Hepatocyte (in vitro differentiated cells): ENCODE measurements around the gene SLC16A6. TPM values are rescaled to one million over a fixed set of nuclear protein-coding genes. Genes with fewer than 3 reads are reported as not detected.
A peak's percentile ranks its signal among the peaks of the same experiment; 100 is the strongest.

Experiments used
- DNase-seq: peaks from one replicate; pipeline ENCODE4 v3.0.0-alpha.2; 2016; ENCODE audit warnings: low spot score
- H2AFZ ChIP-seq: fragments of 200-600 bp; sonication (generic); 2 replicates; pipeline ENCODE4 v1.6.0; 2016; ENCODE audit warnings: antibody characterized with exemption, mild to moderate bottlenecking
- H3K27ac ChIP-seq: fragments of 200-600 bp; sonication (generic); 2 replicates; pipeline ENCODE4 v1.5.1; 2016; ENCODE audit warnings: mild to moderate bottlenecking
- H3K27me3 ChIP-seq: fragments of 200-600 bp; sonication (generic); 2 replicates; pipeline ENCODE4 v1.6.1; 2016
- H3K36me3 ChIP-seq: fragments of 200-600 bp; sonication (generic); replicated peaks from 2 replicates; pipeline ENCODE4 v1.5.1; 2016; ENCODE audit warnings: low read depth; ENCODE audit not compliant: insufficient read depth
- H3K4me1 ChIP-seq: fragments of 200-600 bp; sonication (generic); 2 replicates; pipeline ENCODE4 v1.5.1; 2016; ENCODE audit warnings: mild to moderate bottlenecking, moderate library complexity; ENCODE audit not compliant: insufficient read depth
- H3K4me2 ChIP-seq: fragments of 200-600 bp; sonication (generic); 2 replicates; pipeline ENCODE4 v1.6.0; 2016
- H3K4me3 ChIP-seq: fragments of 200-600 bp; sonication (generic); 2 replicates; pipeline ENCODE4 v1.5.1; 2016; ENCODE audit warnings: mild to moderate bottlenecking
- H3K79me2 ChIP-seq: fragments of 200-600 bp; sonication (generic); 2 replicates; pipeline ENCODE4 v1.6.0; 2017; ENCODE audit warnings: mild to moderate bottlenecking
- H3K9me2 ChIP-seq: fragments of 200-600 bp; sonication (generic); replicated peaks from 2 replicates; pipeline ENCODE4 v1.6.0; 2017; ENCODE audit warnings: mild to moderate bottlenecking; ENCODE audit not compliant: insufficient read depth
- H3K9me3 ChIP-seq: fragments of 200-600 bp; sonication (generic); 2 replicates; pipeline ENCODE4 v1.5.1; 2016; ENCODE audit warnings: low read depth, mild to moderate bottlenecking
- H4K20me1 ChIP-seq: fragments of 200-600 bp; sonication (generic); 2 replicates; pipeline ENCODE4 v1.6.0; 2016; ENCODE audit warnings: mild to moderate bottlenecking; ENCODE audit not compliant: insufficient read depth, poor library complexity, severe bottlenecking
- CTCF ChIP-seq: fragments of 200-600 bp; sonication (generic); IDR thresholded peaks from 2 replicates; pipeline ENCODE4 v1.5.1; 2016; ENCODE audit warnings: antibody characterized with exemption, mild to moderate bottlenecking; ENCODE audit not compliant: poor library complexity
- EZH2 ChIP-seq: fragments of 200-600 bp; sonication (generic); IDR thresholded peaks from 2 replicates; pipeline ENCODE4 v1.6.1; 2016; ENCODE audit warnings: antibody characterized with exemption, mild to moderate bottlenecking, borderline replicate concordance
- EZH2phosphoT487 ChIP-seq: fragments of 200-600 bp; sonication (generic); IDR thresholded peaks from one replicate; pipeline ENCODE4 v1.6.1; 2018; ENCODE audit warnings: antibody characterized with exemption, mild to moderate bottlenecking, low read depth, moderate library complexity; ENCODE audit not compliant: unreplicated experiment, severe bottlenecking
- WGBS: methylation state at CpG from one replicate; pipeline ENCODE4 v1.1.6; 2016; ENCODE audit warnings: low lambda C conversion rate; ENCODE audit errors: missing lambda C conversion rate; 5-methylcytosine and 5-hydroxymethylcytosine counted together
- polyA plus RNA-seq: library from polyadenylated mRNA; unstranded; fragments of >200 nt; fragmentation: Nextera tagmentation; extraction: Ambion mirVana; gene quantifications from 2 replicates; pipeline ENCODE4 v1.2.1, GENCODE V29; 2016
- total RNA-seq: library from RNA; depleted of rRNA; stranded (reverse); fragments of >200 nt; gene quantifications from 2 replicates; pipeline ENCODE4 v1.2.3, GENCODE V29; 2014

Gene SLC16A6
- total and polyA plus RNA-seq, 2 experiments from 2014 or later, result 0.06 TPM; not detected in 1

GRCh38 chr17:68248891-68249290, 42.0 kb downstream of the SLC16A6 start:
- no peak for DNase-seq
- H3K79me2 ChIP-seq, result peaks cover 13% of the 10 kb centered on the region
- no peaks in the 10 kb centered on the region for H3K9me2 ChIP-seq
- no peaks in the 10 kb centered on the region for H3K9me3 ChIP-seq
- H4K20me1 ChIP-seq, result no peaks in the 10 kb centered on the region
- peak overlapping the region; percentile 89 for H3K4me2 ChIP-seq
- 87% methylated on average over 5 of the region's 5 CpGs for WGBS
- no peaks in the 10 kb centered on the region for H3K27me3 ChIP-seq
- H3K36me3 ChIP-seq, result no peaks in the 10 kb centered on the region
- peaks cover 7% of the 10 kb centered on the region for H3K4me1 ChIP-seq
- no peak overlapping the region for H2AFZ ChIP-seq
- peak overlapping the region; percentile 90 for H3K27ac ChIP-seq
- no peak for TF ChIP-seq EZH2phosphoT487
- no peak for TF ChIP-seq CTCF
- no peak for TF ChIP-seq EZH2
- no peak overlapping the region for H3K4me3 ChIP-seq

- DNase-seq, result peak; percentile 66
- Histone ChIP-seq H3K4me1 (peaks cover 7% of the 10 kb centered on the region), H3K27ac (peak overlapping the region; percentile 90), H3K36me3 (no peaks in the 10 kb centered on the region), H3K27me3 (no peaks in the 10 kb centered on the region), H3K4me2 (peak overlapping the region; percentile 89), H4K20me1 (no peaks in the 10 kb centered on the region), H3K9me3 (no peaks in the 10 kb centered on the region), H2AFZ (peak overlapping the region; percentile 58), H3K9me2 (no peaks in the 10 kb centered on the region), H3K79me2 (peaks cover 13% of the 10 kb centered on the region), H3K4me3 (peak overlapping the region; percentile 41)
- TF ChIP-seq EZH2phosphoT487 (no peak), CTCF (no peak), EZH2 (no peak)
- WGBS, result 8% methylated on average over 10 of the region's 19 CpGs
Measured at GRCh38 chr17:68248199-68248825, 42.6 kb downstream of the SLC16A6 start.

- Histone ChIP-seq H3K9me2 (no peaks in the 10 kb centered on the region), H3K27me3 (no peaks in the 10 kb centered on the region), H3K4me1 (peaks cover 7% of the 10 kb centered on the region), H3K27ac (peak within 1 kb of the TSS; percentile 98), H3K79me2 (peaks cover 13% of the 10 kb centered on the region), H3K4me2 (peak within 1 kb of the TSS; percentile 89), H3K9me3 (no peaks in the 10 kb centered on the region), H4K20me1 (no peaks in the 10 kb centered on the region), H2AFZ (peak within 1 kb of the TSS; percentile 96), H3K4me3 (peak within 1 kb of the TSS; percentile 87), H3K36me3 (no peaks in the 10 kb centered on the region)
- no peak for TF ChIP-seq EZH2
- no peak for TF ChIP-seq EZH2phosphoT487
- no peak for TF ChIP-seq CTCF
- WGBS, result 2% methylated on average over 88 of the region's 97 CpGs
- peak; percentile 98 for DNase-seq
Measured at GRCh38 chr17:68247445-68248198, 43.3 kb downstream of the SLC16A6 start, which contains the start of gene AMZ2. Gene AMZ2 (plus strand): TSS chr17:68248043. CDS start chr17:68250188, 2,145 bp downstream.
